ENCODE measurements around the gene ADAMTS13. TPM values are rescaled to one million over a fixed set of nuclear protein-coding genes. Genes with fewer than 3 reads are reported as not detected.

The ADAMTS13 gene
- total RNA-seq, 1 donor from 2014 or later, result 2.5 TPM

GRCh38 chr9:133468777-133469421 lies 46.7 kb downstream of the ADAMTS13 start:
- intact Hi-C loops (cut with micrococcal nuclease), result no loop called here

DNA sequence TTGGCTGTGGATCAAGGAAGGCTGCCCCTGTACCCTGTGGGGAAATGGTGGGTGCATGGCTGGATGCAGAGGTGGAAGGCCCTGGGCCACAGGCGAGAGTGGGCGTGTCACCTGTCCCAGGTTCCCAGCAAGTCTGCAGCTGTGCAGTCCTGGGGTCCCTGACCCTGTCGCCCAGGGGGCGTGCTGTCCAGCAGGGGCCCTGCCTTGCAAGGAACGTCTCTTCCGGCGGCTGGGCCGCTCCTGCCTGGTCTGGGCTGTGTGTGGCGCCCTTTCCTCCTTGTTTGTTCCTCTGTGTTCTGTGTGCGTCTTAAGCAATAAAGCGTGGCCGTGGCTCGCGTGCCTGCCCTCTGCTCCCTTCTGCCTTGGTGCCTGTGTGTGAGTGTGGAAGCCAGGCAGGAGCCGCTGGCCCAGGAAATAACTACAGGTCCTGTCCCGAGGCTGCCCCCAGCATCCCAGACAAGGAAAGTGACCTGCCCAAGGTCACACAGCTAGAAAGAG lies 48.3 kb downstream of the ADAMTS13 start:
- intact Hi-C loops (cut with micrococcal nuclease), result no loop called here

DNA sequence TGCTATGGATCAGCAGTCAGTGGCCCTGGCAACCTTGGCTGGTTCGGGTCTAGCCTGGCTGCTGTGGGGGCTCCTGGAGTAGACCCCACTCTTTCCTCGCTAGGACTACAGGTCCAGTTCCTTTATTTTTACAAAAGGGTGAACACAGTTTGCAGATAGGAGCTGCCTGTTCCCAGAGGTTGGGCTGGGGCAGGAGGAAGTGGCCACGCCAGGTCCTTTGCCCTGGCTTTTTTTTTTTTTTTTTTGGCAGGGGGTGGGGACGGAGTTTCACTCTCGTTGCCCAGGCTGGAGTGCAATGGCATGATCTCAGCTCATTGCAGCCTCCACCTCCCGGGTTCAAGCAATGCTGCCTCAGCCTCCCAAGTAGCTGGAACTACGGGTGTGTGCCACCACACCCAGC lies 48.8 kb downstream of the ADAMTS13 start:
- intact Hi-C loops (cut with micrococcal nuclease), result no loop called here

- intact Hi-C loops (cut with micrococcal nuclease), result no loop called here
Observed at GRCh38 chr9:133471551-133472276, 49.5 kb downstream of the ADAMTS13 start.

DNA sequence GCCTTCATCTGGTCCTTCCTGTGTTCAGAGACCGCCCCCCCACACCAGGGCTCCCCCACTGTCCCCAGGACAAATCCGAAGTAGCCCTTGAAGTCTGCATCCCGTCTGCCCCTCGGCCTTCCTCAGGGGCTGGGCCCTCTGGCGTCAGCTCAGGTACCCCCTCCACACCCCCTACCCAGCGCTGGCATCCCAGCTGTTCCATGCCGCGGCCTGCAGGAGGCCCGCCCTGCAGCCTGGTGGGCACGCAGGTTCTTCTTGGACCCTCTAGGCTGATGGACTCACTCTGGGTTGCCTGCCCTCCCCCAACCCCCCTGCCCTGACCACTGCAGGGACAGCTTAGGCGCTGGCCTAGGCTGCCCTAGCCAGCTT lies 50.1 kb downstream of the ADAMTS13 start:
- intact Hi-C loops (cut with micrococcal nuclease), result no loop called here

- intact Hi-C loops (cut with micrococcal nuclease), result no loop called here
Observed at GRCh38 chr9:133472753-133473378, 50.7 kb downstream of the ADAMTS13 start.

DNA sequence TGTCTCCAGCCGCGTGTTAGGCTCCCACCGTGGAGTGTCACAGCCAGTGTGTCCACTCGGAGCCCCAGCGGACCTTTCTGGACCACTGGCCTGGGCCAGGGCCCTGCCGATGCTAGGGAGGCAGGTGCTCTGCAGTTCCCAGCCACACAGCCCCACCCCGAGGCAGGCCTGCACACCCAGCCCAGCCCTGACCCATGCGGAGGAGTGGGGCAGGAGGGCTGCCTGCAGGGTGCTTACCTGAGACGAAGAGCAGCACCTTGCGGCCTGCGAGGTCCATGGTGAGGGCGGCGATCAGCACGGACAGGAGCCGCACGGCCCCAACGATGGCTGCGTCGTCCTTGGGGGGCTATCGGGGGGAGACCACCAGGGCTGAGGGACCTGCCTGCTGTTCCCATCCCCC lies 51.6 kb downstream of the ADAMTS13 start:
- intact Hi-C loops (cut with micrococcal nuclease), result no loop called here

DNA sequence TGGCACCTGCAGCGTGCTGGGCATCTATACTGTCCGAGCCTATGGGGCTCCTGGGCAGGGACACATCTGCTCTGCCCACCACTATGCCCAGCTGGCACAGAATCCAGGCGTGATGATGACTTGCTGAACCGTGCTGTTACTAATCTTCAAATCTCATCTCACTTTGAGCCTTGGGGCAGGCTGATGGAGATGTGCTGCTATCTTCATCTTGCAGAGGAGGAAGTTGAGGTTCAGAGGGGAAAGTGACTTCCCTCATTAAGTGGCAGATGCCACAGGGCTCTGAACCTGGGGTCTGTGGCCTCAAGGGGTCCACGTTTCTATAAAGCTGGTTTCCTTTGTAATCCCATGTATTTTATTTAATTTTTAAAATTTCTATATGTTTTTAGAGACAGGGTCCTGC lies 52.0 kb downstream of the ADAMTS13 start:
- intact Hi-C loops (cut with micrococcal nuclease), result no loop called here

- intact Hi-C loops (cut with micrococcal nuclease), result no loop called here
Observed at GRCh38 chr9:133474853-133475252, 52.7 kb downstream of the ADAMTS13 start.

- intact Hi-C loops (cut with micrococcal nuclease), result no loop called here
Observed at GRCh38 chr9:133475292-133476012, 53.3 kb downstream of the ADAMTS13 start.

DNA sequence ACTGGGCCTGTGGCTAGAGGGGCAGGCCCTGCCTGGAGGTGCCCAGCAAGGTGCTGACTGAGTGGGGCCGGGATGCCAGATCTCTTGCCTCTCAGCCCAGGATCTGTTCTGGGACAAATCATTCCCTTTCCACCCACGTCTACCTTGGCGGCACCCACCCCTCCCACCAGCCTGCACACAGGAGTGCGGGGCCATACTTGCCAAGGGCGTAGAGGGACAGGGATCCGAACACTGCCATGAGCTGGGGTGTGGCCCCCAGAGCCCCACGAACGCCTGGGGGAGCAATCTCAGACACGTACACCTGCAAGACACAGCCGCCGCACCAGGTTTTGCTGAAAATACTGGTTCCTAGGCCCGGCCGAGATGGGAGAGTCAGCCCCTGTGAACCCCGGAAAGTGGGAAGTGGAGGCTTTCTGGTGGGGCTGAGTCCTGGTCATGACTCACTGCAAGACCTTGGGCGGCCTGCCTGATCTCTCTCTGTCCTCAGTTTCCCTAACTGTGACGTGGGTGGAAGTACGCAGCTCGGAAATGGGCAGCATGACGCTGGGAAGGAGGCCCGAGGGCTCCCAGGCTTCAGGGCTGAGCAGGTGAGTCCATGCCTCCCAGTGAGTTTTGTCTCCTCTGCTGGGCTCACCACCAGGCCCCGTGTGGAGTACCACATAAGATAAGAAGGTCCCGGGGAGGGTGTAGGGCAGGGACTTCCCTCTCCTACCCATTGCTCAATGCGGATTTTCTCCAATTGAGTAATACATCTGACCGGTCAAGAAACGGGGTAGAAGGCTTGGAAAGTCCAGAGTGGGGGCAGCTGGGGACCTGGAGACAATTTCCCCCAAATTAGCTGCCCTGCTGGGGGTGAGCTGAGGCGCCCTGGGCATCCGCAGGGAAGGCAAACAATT lies 54.1 kb downstream of the ADAMTS13 start:
- intact Hi-C loops (cut with micrococcal nuclease), result no loop called here

DNA sequence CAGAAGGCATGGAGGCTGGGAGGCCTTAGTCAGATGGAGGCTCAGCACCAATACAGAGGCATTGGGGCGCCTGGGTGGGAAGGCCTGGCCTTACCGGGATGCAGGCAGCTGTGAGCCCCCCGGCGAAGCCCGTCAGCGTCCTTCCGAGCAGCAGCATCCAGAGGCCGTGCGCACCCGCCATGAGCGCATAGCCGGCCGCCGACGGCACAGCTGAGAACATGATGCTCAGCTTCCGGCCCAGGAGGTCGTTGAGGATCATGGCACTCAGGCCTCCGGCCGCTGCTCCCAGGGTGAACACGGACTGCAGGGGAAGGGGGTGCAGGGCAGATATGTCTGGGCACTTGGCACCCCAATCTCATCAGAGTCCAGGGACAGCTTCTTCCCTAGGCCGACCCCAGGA lies 54.8 kb downstream of the ADAMTS13 start:
- intact Hi-C loops (cut with micrococcal nuclease), result no loop called here

- intact Hi-C loops (cut with micrococcal nuclease), result no loop called here
Observed at GRCh38 chr9:133477461-133477860, 55.3 kb downstream of the ADAMTS13 start.

GRCh38 chr9:133477992-133478850 lies 56.1 kb downstream of the ADAMTS13 start:
- intact Hi-C loops (cut with micrococcal nuclease), result loop anchor here (2.0 kb wide), 3 partner anchors 59 to 291 kb away; partner anchors contain the start of gene REXO4

GRCh38 chr9:133478851-133479711 lies 56.9 kb downstream of the ADAMTS13 start, which contains the start of gene SLC2A6:
SLC2A6 (minus strand) TSS chr9:133479099; CDS start chr9:133479059, 40 bp downstream.
- intact Hi-C loops (cut with micrococcal nuclease), result loop anchor here (1.0 to 2.0 kb wide), 5 partner anchors 20 to 292 kb away; partner anchors contain the start of genes CACFD1, REXO4, STKLD1 and SURF4

DNA sequence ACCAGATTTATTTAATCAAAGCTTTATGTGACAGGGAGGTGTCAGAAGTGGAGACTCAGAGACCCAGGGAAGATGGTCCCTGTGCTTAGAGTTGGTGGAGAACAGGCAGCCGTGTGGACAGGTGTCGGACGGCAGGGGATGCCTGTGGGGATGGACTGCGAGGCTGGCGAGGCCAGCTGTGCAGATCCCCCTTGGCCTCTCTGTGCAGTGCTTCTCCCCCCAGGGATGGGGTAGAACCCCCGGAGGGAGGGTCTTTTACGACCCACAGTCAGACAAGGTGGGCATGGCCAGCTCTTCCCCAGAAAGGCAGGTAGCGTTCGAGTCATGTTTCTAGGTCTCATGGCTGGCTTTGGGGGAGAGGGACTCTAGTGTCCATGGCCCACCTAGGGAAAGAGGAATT lies 61.4 kb downstream of the ADAMTS13 start:
- intact Hi-C loops (cut with micrococcal nuclease), result loop anchor here (10.0 kb wide), 1 partner anchor 139 kb away; the partner anchor contains the start of genes MED22 and RPL7A

DNA sequence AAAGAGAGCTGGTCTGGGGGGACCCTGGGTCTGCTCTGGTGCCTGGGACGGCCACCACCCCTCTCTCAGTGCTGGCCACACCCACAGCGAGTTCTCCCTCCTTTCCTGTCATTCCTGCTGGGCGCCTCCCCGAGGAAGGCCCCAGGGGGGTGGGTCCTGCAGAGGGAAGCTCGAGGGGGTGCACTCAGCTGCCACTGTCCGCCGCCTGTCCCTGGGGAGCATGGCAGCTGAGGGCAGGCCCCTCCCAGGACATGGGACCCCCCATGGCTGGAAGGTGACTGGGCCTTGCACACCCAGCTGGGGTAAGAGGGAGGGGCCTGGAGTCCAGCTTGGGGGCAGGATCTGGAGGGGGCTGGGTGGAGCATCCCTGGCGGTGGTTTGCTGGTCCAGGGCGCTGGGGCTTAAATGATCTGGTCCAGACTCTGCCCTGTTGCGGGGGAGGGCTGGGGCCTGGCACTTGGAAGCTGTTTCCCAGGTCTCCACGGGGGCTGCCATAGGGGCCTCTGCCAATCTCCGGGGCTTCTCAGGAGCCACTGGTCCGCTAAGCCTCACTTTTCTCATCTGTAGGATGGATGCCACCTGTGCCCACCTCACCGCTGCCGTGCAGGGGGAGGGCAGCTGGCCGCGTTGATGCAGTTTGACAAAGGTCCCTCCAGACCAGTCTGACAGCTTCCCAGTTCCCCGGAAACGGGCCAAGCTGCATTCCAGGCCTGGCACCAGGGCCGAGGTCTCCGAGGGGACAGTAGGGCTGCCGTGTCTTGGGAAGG lies 62.7 kb downstream of the ADAMTS13 start:
- intact Hi-C loops (cut with micrococcal nuclease), result loop anchor here (10.0 kb wide), 1 partner anchor 140 kb away; the partner anchor contains the start of genes MED22 and RPL7A
